H1 (cell line): ENCODE data around the gene KLHDC8A. TPM values are rescaled to one million over a fixed set of nuclear protein-coding genes. Genes with fewer than 3 reads are reported as not detected.

ENCODE experiments used
- CTCF ChIA-PET: fragments of 300-600 bp; sonication (Branson Sonifier 250); formaldehyde crosslinking; loops from one replicate; lab custom pipeline; 2021; ENCODE audit not compliant: partially characterized antibody; lab: Charles Lee
- POLR2A ChIA-PET: fragments of 300-600 bp; sonication (Branson Sonifier 250); formaldehyde crosslinking; loops from one replicate; lab custom pipeline; 2021; ENCODE audit warnings: inconsistent platforms; ENCODE audit not compliant: partially characterized antibody; lab: Charles Lee
- DNase-seq, 2 experiments: peaks; one replicate each; pipeline versions ENCODE4 v3.0.0 to v3.0.0-alpha.2; 2010 to 2022; ENCODE audit warnings: low spot score in 2 of 2, low read depth in 1 of 2, mixed read lengths in 1 of 2
- FAIRE-seq: peaks from 2 replicates; lab custom pipeline; 2011; peaks lifted over from hg19 to GRCh38; lab: Jason Lieb, UNC
- H2AFZ ChIP-seq: 2 replicates; pipeline ENCODE4 v1.8.1; 2012; ENCODE audit warnings: low read length, inconsistent platforms
- H2AK5ac ChIP-seq: 2 replicates; pipeline ENCODE4 v1.6.1; 2013; ENCODE audit warnings: low read depth, low read length
- H2BK120ac ChIP-seq: replicated peaks from 2 replicates; pipeline ENCODE3; 2013; ENCODE audit warnings: low read depth, low read length, inconsistent platforms
- H2BK12ac ChIP-seq: 2 replicates; pipeline ENCODE4 v1.6.1; 2013; ENCODE audit warnings: low read depth, low read length
- H2BK15ac ChIP-seq: 2 replicates; pipeline ENCODE4 v1.6.1; 2013; ENCODE audit warnings: low read length
- H2BK20ac ChIP-seq: 2 replicates; pipeline ENCODE4 v1.6.1; 2013; ENCODE audit warnings: low read length
- H2BK5ac ChIP-seq: 2 replicates; pipeline ENCODE4 v1.6.1; 2013; ENCODE audit warnings: low read depth, low read length
- H3K14ac ChIP-seq: 2 replicates; pipeline ENCODE4 v1.6.1; 2013; ENCODE audit warnings: inconsistent platforms; ENCODE audit not compliant: insufficient read length
- H3K18ac ChIP-seq: 2 replicates; pipeline ENCODE4 v1.6.1; 2013; ENCODE audit warnings: low read length; ENCODE audit errors: extremely low read depth
- H3K23ac ChIP-seq: 2 replicates; pipeline ENCODE4 v1.6.1; 2013; ENCODE audit warnings: inconsistent platforms; ENCODE audit not compliant: insufficient read length
- H3K23me2 ChIP-seq: 2 replicates; pipeline ENCODE4 v1.6.1; 2013; ENCODE audit warnings: low read depth, low read length
- H3K27ac ChIP-seq: 2 replicates; pipeline ENCODE4 v1.6.1; 2011; ENCODE audit warnings: low read depth, low read length, inconsistent platforms
- H3K27me3 ChIP-seq, 4 experiments: replicated peaks in 1 of 4; 1 replicate in 1 of 4; 2 replicates in 3 of 4; pipeline versions ENCODE4 v1.6.1 to v1.8.1; 2011 to 2013; ENCODE audit warnings: low read length in 3 of 4, mild to moderate bottlenecking in 3 of 4, inconsistent platforms in 2 of 4, mixed read lengths in 2 of 4, moderate library complexity in 1 of 4; ENCODE audit not compliant: control insufficient read depth in 3 of 4, insufficient read depth in 3 of 4; ENCODE audit errors: extremely low read depth in 1 of 4
- H3K36me3 ChIP-seq, 4 experiments: 2 replicates each; pipeline versions ENCODE4 v1.6.1 to v1.8.1; 2011 to 2013; ENCODE audit warnings: mild to moderate bottlenecking in 4 of 4, low read length in 3 of 4, moderate library complexity in 2 of 4, control low read depth in 1 of 4, inconsistent platforms in 1 of 4; ENCODE audit not compliant: insufficient read depth in 4 of 4, control insufficient read depth in 2 of 4
- H3K4ac ChIP-seq: replicated peaks from 2 replicates; pipeline ENCODE3; 2013; ENCODE audit warnings: low read length, low read depth, mixed read lengths, inconsistent platforms; ENCODE audit not compliant: insufficient read length
- H3K4me1 ChIP-seq, 4 experiments: replicated peaks in 1 of 4; 1 replicate in 1 of 4; 2 replicates in 3 of 4; pipeline versions ENCODE4 v1.6.1 to v1.8.1; 2011 to 2013; ENCODE audit warnings: low read length in 3 of 4, inconsistent platforms in 2 of 4, mixed read lengths in 1 of 4; ENCODE audit not compliant: insufficient read depth in 4 of 4, control insufficient read depth in 3 of 4
- H3K4me2 ChIP-seq, 2 experiments: 2 replicates each; pipeline versions ENCODE4 v1.6.1 to v1.8.1; 2011 to 2013; ENCODE audit warnings: low read depth in 2 of 2, low read length in 2 of 2, control low read depth in 1 of 2, inconsistent platforms in 1 of 2, mild to moderate bottlenecking in 1 of 2; ENCODE audit not compliant: insufficient read depth in 1 of 2
- H3K4me3 ChIP-seq, 4 experiments: fragments of 200-600, 300-600 bp in 1 of 4; sonication (generic), shearing (Covaris generic), sonication (Bioruptor Twin) in 1 of 4; 2 replicates each; pipeline versions ENCODE4 v1.5.1 to v1.8.1; 2011 to 2016; ENCODE audit warnings: low read length in 4 of 4, low read depth in 3 of 4, control low read depth in 2 of 4, inconsistent platforms in 2 of 4, mild to moderate bottlenecking in 2 of 4, mixed read lengths in 1 of 4, moderate library complexity in 1 of 4; ENCODE audit not compliant: insufficient read depth in 2 of 4; ENCODE audit errors: extremely low read depth in 1 of 4
- H3K56ac ChIP-seq: replicated peaks from 2 replicates; pipeline ENCODE3; 2013; ENCODE audit warnings: low read depth, mild to moderate bottlenecking, mixed read lengths, low read length, inconsistent platforms; ENCODE audit not compliant: insufficient read length
- H3K79me1 ChIP-seq: 2 replicates; pipeline ENCODE4 v1.6.1; 2013; ENCODE audit warnings: low read depth, low read length, control low read depth
- H3K79me2 ChIP-seq, 2 experiments: 2 replicates each; pipeline versions ENCODE4 v1.6.1 to v1.8.1; 2012 to 2013; ENCODE audit warnings: low read length in 2 of 2, mild to moderate bottlenecking in 2 of 2, inconsistent platforms in 1 of 2; ENCODE audit not compliant: insufficient read depth in 2 of 2, control insufficient read depth in 1 of 2
- H3K9ac ChIP-seq, 4 experiments: replicated peaks in 1 of 4; 1 replicate in 1 of 4; 2 replicates in 3 of 4; pipeline versions ENCODE4 v1.6.1 to v1.8.1; 2011 to 2013; ENCODE audit warnings: low read depth in 3 of 4, low read length in 3 of 4, control low read depth in 2 of 4, mild to moderate bottlenecking in 2 of 4, moderate library complexity in 2 of 4, inconsistent platforms in 1 of 4; ENCODE audit errors: extremely low read depth in 1 of 4
- H3K9me3 ChIP-seq, 2 experiments: 2 replicates each; pipeline versions ENCODE4 v1.6.1 to v1.8.1; 2012 to 2013; ENCODE audit warnings: mild to moderate bottlenecking in 2 of 2, moderate library complexity in 2 of 2, control low read depth in 1 of 2, inconsistent platforms in 1 of 2, low read depth in 1 of 2, low read length in 1 of 2, mixed read lengths in 1 of 2; ENCODE audit not compliant: insufficient read depth in 2 of 2
- H4K20me1 ChIP-seq, 2 experiments: replicated peaks in 1 of 2; 2 replicates each; pipeline versions ENCODE3 to v1.8.1; 2011 to 2013; ENCODE audit warnings: inconsistent platforms in 2 of 2, low read length in 2 of 2, mild to moderate bottlenecking in 1 of 2; ENCODE audit not compliant: insufficient read depth in 2 of 2, control insufficient read depth in 1 of 2
- H4K5ac ChIP-seq: 2 replicates; pipeline ENCODE4 v1.6.1; 2013; ENCODE audit warnings: low read length, low read depth, mixed read lengths, inconsistent platforms; ENCODE audit not compliant: insufficient read length
- H4K8ac ChIP-seq: 2 replicates; pipeline ENCODE4 v1.8.0; 2013; ENCODE audit warnings: mild to moderate bottlenecking, moderate library complexity, low read length, inconsistent platforms; ENCODE audit not compliant: insufficient read depth; ENCODE audit errors: extremely low read depth
- H4K91ac ChIP-seq: replicated peaks from 2 replicates; pipeline ENCODE3; 2013; ENCODE audit warnings: low read length, mixed read lengths, inconsistent platforms; ENCODE audit not compliant: insufficient read length
- BCL11A ChIP-seq, 2 experiments: IDR thresholded peaks; one replicate each; pipeline ENCODE4 v1.6.1; 2011; ENCODE audit warnings: low read depth in 2 of 2, low read length in 2 of 2, mild to moderate bottlenecking in 2 of 2
- EP300 ChIP-seq, 2 experiments: IDR thresholded peaks; 1 replicate in 1 of 2; 2 replicates in 1 of 2; pipeline ENCODE4 v1.6.1; 2011 to 2012; ENCODE audit warnings: low read depth in 2 of 2, low read length in 2 of 2, mild to moderate bottlenecking in 2 of 2, borderline replicate concordance in 1 of 2, inconsistent platforms in 1 of 2, moderate library complexity in 1 of 2
- RFX5 ChIP-seq: IDR thresholded peaks from 2 replicates; pipeline ENCODE4 v1.6.1; 2011; ENCODE audit warnings: low read depth, low read length, improper control_type of control experiment, borderline replicate concordance
- RNF2 ChIP-seq: fragments of 200-900, 300-1000 bp; sonication (generic); IDR thresholded peaks from 2 replicates; pipeline ENCODE4 v1.7.1; 2016; ENCODE audit warnings: borderline replicate concordance, low read depth, mild to moderate bottlenecking, antibody characterized with exemption, low read length; ENCODE audit not compliant: poor library complexity, severe bottlenecking; ENCODE audit errors: missing control alignments
- TAF1 ChIP-seq: IDR thresholded peaks from 2 replicates; pipeline ENCODE4 v1.6.1; 2011; ENCODE audit warnings: mild to moderate bottlenecking, low read depth, low read length
- TAF7 ChIP-seq: optimal IDR thresholded peaks from 2 replicates; pipeline ENCODE3; 2011; ENCODE audit warnings: low read depth, mild to moderate bottlenecking, inconsistent platforms, low read length, moderate library complexity, borderline replicate concordance
- WGBS, 2 experiments: shearing (Covaris generic) in 1 of 2; methylation state at CpG; one replicate each; pipeline versions ENCODE4 v1.1.6 to v1.1.7; 2013 to 2015; ENCODE audit warnings: low lambda C conversion rate in 2 of 2, mixed read lengths in 2 of 2, inconsistent platforms in 1 of 2, low coverage in 1 of 2, missing lambda C conversion rate in 1 of 2; ENCODE audit not compliant: insufficient replicate concordance in 2 of 2, insufficient coverage in 1 of 2, insufficient read length in 1 of 2; ENCODE audit errors: extremely low coverage in 1 of 2, missing lambda C conversion rate in 1 of 2; 5-methylcytosine and 5-hydroxymethylcytosine counted together
- polyA plus RNA-seq, 7 experiments: library from polyadenylated mRNA; depleted of rRNA in 3 of 7; stranded (reverse) in 5 of 7; unstranded in 2 of 7; fragments of >200 nt in 5 of 7; fragments of 200-250 nt in 2 of 7; gene quantifications; 1 replicate in 5 of 7; 2 replicates in 1 of 7; 4 replicates in 1 of 7; pipeline versions ENCODE4 v1.2.1 to v1.2.3, GENCODE V29; 2011 to 2013; ENCODE audit warnings: missing spikeins in 2 of 7, mixed read lengths in 2 of 7
- total RNA-seq: library from RNA; stranded (reverse); fragmentation: NEBNext Ultra II Directional; extraction: Animal tissue kit (Norgen Biotek cat#: 25700); gene quantifications from 2 replicates; pipeline ENCODE4 v1.2.1, GENCODE V29; 2021

KLHDC8A gene
- total and polyA plus RNA-seq, 2 of the 8 experiments (the other 6 are each of a cell fraction or from before 2014, with no cell fraction given), result 1.9 to 3.4 TPM

- Histone ChIP-seq H3K4me2 (no peak overlapping the region), H2BK20ac (peak overlapping the region; percentile 86; the same call in 1 of the 2 replicates), H3K4me3 (no peak overlapping the region), H2BK5ac (peak overlapping the region; percentile 32; the same call in 1 of the 2 replicates), H2BK15ac (peak overlapping the region; percentile 50; the same call in 1 of the 2 replicates), H2AFZ (peak overlapping the region; percentile 65; the same call in 1 of the 2 replicates), H3K79me2 (no peaks in the 10 kb centered on the region), H3K4me1 (peaks cover 6 to 16% (median 8%) of the 10 kb centered on the region in 4 experiments), H2BK12ac (peak overlapping the region; percentile 93; the same call in 1 of the 2 replicates), H3K9me3 (no peaks in the 10 kb centered on the region), H3K14ac (no peak overlapping the region), H4K20me1 (no peaks in the 10 kb centered on the region), H2AK5ac (no peak overlapping the region), H3K4ac (no peak overlapping the region), H3K23me2 (no peaks in the 10 kb centered on the region), H3K36me3 (no peaks in the 10 kb centered on the region), H3K18ac (no peak overlapping the region), H2BK120ac (no peak overlapping the region), H4K5ac (no peak overlapping the region), H4K8ac (no peak overlapping the region), H4K91ac (no peak overlapping the region), H3K79me1 (no peaks in the 10 kb centered on the region), H3K9ac (no peak overlapping the region), H3K56ac (no peak overlapping the region), H3K23ac (no peak overlapping the region), H3K27me3 (0 out of 7 replicates have a peak, but pooled peaks cover 0 to 2% (median 0%) of the 10 kb centered on the region in 4 experiments), H3K27ac (no peak overlapping the region)
- POLR2A ChIA-PET, result interaction anchor here (1.0 kb wide), 1 partner anchor 67 kb away, joined by 3 read pairs; no protein-coding TSS in a partner anchor
- no peak for DNase-seq
- CTCF ChIA-PET, result interaction anchor here (1.2 to 16.3 kb wide), 5 partner anchors 11 to 164 kb away, joined by 5 to 207 read pairs (median 6); no protein-coding TSS in a partner anchor
- FAIRE-seq, result no peak
- WGBS, 2 experiments, result 93% methylated on average over 4 of the region's 4 CpGs; no CpG with 5 or more reads in 1 of the 2 experiments
- no peak for TF ChIP-seq RFX5
- TF ChIP-seq TAF1, result no peak
- TF ChIP-seq BCL11A (IDR thresholded peaks at IDR 0.05; ENCODE audit: low read depth in 2 of 2, low read length in 2 of 2), result no peak
- no peak for TF ChIP-seq RNF2
- TF ChIP-seq EP300 (IDR thresholded peaks at IDR 0.05; ENCODE audit: borderline replicate concordance in 1 of 2, low read depth in 2 of 2, low read length in 2 of 2), result no peak
- no peak for TF ChIP-seq TAF7
These were observed 4.2 kb upstream of the KLHDC8A start for GRCh38 chr1:205360891-205361290.
